ENCODE results near the gene PACSIN2.

- TF ChIP-seq, protein P1, sequence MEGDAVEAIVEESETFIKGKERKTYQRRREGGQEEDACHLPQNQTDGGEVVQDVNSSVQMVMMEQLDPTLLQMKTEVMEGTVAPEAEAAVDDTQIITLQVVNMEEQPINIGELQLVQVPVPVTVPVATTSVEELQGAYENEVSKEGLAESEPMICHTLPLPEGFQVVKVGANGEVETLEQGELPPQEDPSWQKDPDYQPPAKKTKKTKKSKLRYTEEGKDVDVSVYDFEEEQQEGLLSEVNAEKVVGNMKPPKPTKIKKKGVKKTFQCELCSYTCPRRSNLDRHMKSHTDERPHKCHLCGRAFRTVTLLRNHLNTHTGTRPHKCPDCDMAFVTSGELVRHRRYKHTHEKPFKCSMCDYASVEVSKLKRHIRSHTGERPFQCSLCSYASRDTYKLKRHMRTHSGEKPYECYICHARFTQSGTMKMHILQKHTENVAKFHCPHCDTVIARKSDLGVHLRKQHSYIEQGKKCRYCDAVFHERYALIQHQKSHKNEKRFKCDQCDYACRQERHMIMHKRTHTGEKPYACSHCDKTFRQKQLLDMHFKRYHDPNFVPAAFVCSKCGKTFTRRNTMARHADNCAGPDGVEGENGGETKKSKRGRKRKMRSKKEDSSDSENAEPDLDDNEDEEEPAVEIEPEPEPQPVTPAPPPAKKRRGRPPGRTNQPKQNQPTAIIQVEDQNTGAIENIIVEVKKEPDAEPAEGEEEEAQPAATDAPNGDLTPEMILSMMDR (IDR thresholded peaks at IDR 0.05): no peak
- no peak for TF ChIP-seq ZFX (IDR thresholded peaks at IDR 0.05; ENCODE audit: borderline replicate concordance)
Observed at GRCh38 chr22:42958937-42959336, 56.0 kb downstream of the PACSIN2 start.
